GM13977 (cell line): ENCODE data around the gene PLET1.

Source experiments
- DNase-seq: peaks from one replicate; pipeline ENCODE4 v3.0.0; 2012; ENCODE audit warnings: low spot score
- in situ Hi-C: fragments of 300-500 bp; cut with MboI; formaldehyde crosslinking; loops from one replicate; pipeline ENCODE4 v1.12.0; 2022; ENCODE audit warnings: low sequenced_read_pairs, low pct_unique_long_range_greater_than_20kb, mixed read lengths, inconsistent platforms; ENCODE audit not compliant: unreplicated experiment
- TF ChIP-seq, protein P1 (sequence below): IDR thresholded peaks from 2 replicates; pipeline ENCODE4 v1.5.1; 2012; ENCODE audit warnings: mild to moderate bottlenecking, control low read depth; ENCODE audit not compliant: insufficient read depth; ENCODE audit errors: extremely low read depth, missing control alignments

PLET1 gene

DNA sequence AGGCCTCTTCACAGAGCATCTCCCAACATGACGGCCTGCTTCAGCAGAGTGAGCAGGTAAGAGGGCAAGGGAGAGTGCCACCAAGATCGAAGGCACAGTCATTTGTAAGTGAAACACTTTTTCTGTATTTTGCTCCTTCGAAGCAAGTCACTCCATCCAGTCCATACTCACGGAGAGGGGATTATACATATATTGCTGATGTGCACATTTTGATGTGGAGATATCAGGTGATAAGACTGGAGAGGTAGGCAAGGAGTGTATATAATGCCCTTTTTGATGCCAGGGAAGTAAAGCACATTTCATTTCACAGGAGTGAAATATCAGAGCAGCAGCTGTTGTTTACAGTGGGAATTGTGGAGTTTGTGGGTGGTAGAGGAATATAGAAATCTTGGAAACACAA is 23.2 kb downstream of the PLET1 start:
- no peak for DNase-seq
- in situ Hi-C loops, result no loop called here
- TF ChIP-seq, protein P1, sequence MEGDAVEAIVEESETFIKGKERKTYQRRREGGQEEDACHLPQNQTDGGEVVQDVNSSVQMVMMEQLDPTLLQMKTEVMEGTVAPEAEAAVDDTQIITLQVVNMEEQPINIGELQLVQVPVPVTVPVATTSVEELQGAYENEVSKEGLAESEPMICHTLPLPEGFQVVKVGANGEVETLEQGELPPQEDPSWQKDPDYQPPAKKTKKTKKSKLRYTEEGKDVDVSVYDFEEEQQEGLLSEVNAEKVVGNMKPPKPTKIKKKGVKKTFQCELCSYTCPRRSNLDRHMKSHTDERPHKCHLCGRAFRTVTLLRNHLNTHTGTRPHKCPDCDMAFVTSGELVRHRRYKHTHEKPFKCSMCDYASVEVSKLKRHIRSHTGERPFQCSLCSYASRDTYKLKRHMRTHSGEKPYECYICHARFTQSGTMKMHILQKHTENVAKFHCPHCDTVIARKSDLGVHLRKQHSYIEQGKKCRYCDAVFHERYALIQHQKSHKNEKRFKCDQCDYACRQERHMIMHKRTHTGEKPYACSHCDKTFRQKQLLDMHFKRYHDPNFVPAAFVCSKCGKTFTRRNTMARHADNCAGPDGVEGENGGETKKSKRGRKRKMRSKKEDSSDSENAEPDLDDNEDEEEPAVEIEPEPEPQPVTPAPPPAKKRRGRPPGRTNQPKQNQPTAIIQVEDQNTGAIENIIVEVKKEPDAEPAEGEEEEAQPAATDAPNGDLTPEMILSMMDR, result no peak

DNA sequence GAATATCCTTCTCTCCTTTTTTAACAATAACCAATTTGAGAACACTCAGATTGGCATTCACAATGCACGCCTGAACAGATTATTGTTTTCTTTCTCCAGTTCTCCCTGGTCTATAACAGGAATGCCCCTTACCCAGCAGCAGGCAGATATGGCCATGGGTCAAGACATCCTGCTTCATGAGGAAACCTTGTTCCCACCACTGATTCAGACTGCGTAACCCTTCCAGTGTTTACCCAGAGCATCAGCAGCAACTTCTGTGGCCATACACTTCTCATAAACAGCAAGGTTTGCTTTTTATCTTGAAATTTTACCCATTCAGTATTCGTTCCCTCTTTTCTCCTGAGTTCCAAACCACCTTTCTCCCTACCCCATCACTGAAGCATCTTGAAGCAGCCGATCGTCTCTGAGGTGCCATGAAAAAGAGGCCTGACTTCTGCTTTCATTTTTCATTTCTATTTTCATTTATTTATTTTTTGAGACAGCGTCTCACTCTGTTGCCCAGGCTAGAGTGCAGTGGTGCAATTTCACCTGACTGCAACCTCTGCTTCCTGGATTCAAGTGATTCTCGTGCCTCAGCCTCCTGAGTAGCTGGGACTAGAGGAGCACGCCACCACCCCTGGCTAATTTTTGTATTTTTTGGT is 24.8 kb downstream of the PLET1 start:
- in situ Hi-C loops, result no loop called here
- TF ChIP-seq, protein P1, result no peak
- no peak for DNase-seq

DNA sequence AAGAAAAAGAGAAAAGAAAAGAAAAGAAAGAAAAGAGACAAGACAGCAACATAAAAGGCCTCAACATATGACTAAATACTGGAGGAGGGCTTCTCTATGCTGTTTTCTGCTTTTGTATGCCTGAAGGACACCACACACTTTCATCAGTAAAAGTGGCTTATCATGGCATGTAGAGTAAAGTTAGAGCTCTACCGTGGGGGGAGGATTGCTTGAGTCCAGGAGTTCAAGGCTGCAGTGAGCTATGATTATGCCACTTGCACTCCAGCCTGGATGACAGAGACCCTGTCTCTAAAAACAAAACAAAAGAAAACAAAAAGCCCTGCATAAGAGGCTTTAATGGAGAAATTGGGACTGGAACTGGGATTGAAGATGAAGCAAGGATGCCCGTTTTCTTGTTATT is 28.7 kb downstream of the PLET1 start:
- TF ChIP-seq, protein P1, result no peak
- in situ Hi-C loops, result no loop called here
- no peak for DNase-seq

DNA sequence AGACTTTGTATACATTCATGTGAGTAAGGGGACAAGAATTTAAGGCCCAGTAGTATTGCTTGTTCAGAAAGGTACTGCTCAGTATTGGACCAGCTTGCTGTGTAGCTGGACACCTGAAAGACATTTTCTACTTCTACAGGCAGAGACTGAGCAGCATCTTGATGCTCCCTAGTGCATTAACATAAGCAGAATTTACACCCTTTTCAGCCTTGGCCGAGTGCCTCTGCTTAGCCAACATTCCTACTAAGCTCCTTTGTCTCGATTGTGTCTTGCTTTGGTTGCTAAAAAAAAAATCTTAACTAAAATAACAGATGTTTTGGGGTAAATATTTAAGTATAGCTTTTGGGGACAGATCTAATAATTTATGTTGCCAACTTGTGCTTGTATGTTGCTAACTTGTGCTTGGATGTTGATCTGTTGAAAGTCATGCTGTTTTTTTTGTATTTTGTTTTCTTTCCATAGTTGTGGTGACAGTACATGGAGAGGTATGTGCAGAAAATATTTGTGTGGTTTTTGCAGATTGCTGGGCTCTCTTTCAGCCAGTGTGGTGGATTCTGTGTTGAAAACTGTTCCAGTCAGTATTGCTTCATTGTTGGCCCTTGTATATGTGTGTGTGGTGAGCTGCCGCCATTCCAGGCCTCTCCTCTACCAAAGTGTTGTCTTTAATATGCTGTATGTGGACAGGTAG is 30.8 kb downstream of the PLET1 start:
- in situ Hi-C loops, result loop anchor here (10.0 kb wide), 1 partner anchor 45 kb away; no protein-coding TSS in a partner anchor
- TF ChIP-seq, protein P1, result no peak
- no peak for DNase-seq

DNA sequence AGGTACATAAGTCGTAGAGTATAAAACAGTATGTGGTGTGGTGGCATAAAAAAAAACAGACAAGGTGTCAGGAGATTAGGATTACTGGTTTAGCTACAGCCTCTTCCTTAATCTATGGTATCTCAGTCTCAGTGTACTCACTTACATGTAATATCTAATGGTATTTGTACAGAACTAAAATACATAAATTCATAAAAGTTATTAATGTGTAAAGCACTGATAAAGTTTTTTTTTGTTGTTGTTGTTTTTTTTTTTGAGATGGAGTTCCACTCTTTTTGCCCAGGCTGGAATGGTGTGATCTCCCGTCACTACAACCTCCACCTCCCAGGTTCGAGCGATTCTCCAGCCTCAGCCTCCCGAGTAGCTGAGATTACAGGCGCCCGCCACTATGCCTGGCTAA is 31.5 kb downstream of the PLET1 start:
- TF ChIP-seq, protein P1, result no peak
- in situ Hi-C loops, result loop anchor here (10.0 kb wide), 1 partner anchor 46 kb away; no protein-coding TSS in a partner anchor
- no peak for DNase-seq

DNA sequence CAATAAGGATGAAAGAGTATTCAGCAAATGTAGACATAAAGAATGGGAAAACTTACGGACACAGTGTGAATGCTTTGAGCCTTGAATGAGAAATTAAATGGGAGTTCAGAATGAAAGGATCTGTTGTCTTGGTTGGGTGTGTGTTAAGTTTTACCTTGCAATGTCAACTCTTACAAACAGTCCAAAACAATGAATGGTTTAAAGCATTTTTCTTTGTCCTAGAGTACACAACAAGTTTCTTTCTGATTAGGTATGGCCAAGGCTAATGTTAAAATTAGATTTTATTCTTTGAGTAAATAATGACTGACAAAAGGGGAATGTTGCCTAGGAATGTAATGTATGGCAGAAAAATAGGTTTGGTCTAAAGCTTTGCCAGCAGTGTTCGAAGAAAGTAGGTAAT is 32.0 kb downstream of the PLET1 start:
- TF ChIP-seq, protein P1, result no peak
- in situ Hi-C loops, result loop anchor here (10.0 kb wide), 1 partner anchor 46 kb away; no protein-coding TSS in a partner anchor
- DNase-seq, result no peak
